Ovary (tissue), 9 donors: Measurements from ENCODE around the gene BRD7. TPM values are rescaled to one million over a fixed set of nuclear protein-coding genes. Genes with fewer than 3 reads are reported as not detected.

Experiments
- DNase-seq, 5 donors: peaks; one replicate each; pipeline ENCODE4 v3.0.0-alpha.2; 2019 to 2020
- H3K27ac ChIP-seq, 2 donors: fragments of 200-600 bp; one replicate each; pipeline versions ENCODE4 v1.5.1 to v1.8.0; 2019 to 2022
- H3K27me3 ChIP-seq: fragments of 200-600 bp; one replicate; pipeline ENCODE4 v1.8.0; 2022
- H3K36me3 ChIP-seq: fragments of 200-600 bp; sonication (generic); one replicate; pipeline ENCODE4 v1.5.1; 2019
- H3K4me1 ChIP-seq: one replicate; pipeline ENCODE4 v1.8.1; 2013; ENCODE audit warnings: mild to moderate bottlenecking, moderate library complexity; ENCODE audit not compliant: insufficient read depth
- H3K4me3 ChIP-seq: fragments of 200-600 bp; sonication (generic); one replicate; pipeline ENCODE4 v1.5.1; 2017
- H3K9me3 ChIP-seq, 2 donors: fragments of 200-600 bp in 1 of 2; sonication (generic) in 1 of 2; one replicate each; pipeline versions ENCODE4 v1.5.1 to v1.8.1; 2013 to 2019; ENCODE audit warnings: mild to moderate bottlenecking in 1 of 2, moderate library complexity in 1 of 2
- CTCF ChIP-seq, 3 donors: fragments of 450-650 bp in 2 of 3; fragments of 200-600 bp in 1 of 3; IDR thresholded peaks; one replicate each; pipeline versions ENCODE4 v1.5.1 to v1.8.0; 2016 to 2022; ENCODE audit warnings: antibody characterized with exemption in 3 of 3, mild to moderate bottlenecking in 1 of 3
- EP300 ChIP-seq: sonication (generic); formaldehyde crosslinking; IDR thresholded peaks from one replicate; pipeline ENCODE4 v1.6.1; 2017; ENCODE audit warnings: antibody characterized with exemption
- POLR2A ChIP-seq: fragments of 450-650 bp; IDR thresholded peaks from one replicate; pipeline ENCODE4 v1.6.1; 2017; ENCODE audit warnings: antibody characterized with exemption, mild to moderate bottlenecking, moderate library complexity
- WGBS, 3 donors: extraction: QIAGEN DNeasy Blood & Tissue Kit in 1 of 3; methylation state at CpG; one replicate each; pipeline versions ENCODE4 v1.1.5 to v1.1.7; 2013 to 2017; 5-methylcytosine and 5-hydroxymethylcytosine counted together
- intact Hi-C, 4 donors: fragments of 100-400 bp; cut with DNase I; formaldehyde crosslinking; loops; one replicate each; pipeline versions ENCODE4 v1.11.0 to v1.15.1; 2022 to 2023
- polyA plus RNA-seq, 2 donors: library from polyadenylated mRNA; stranded (reverse); fragments of 200-250 nt in 1 of 2; fragments of 350-450 nt in 1 of 2; fragmentation: Illumina TruSeq in 1 of 2; extraction: RNeasy Lipid Tissue Mini Kit (QIAGEN cat#74804) in 1 of 2; gene quantifications; one replicate each; pipeline ENCODE4 v1.2.3, GENCODE V29; 2013 to 2014
- total RNA-seq, 7 donors: library from RNA; depleted of rRNA in 2 of 7; stranded (reverse); fragments of >200 nt in 2 of 7; fragmentation: NEBNext Ultra II Directional in 3 of 7; extraction: Animal tissue kit (Norgen Biotek cat#: 25700) in 3 of 7; gene quantifications; one replicate each; pipeline versions ENCODE4 v1.1.0 to v1.2.4, GENCODE V29; 2016 to 2023
- donor health status: DM: no; HTN: no; CAD: no; lungs with moderate emphysema.
- donor health status: DM: no; HTN: no; CAD: no.
- donor health status: Bipolar disorder and iron deficiency.
- donor health status: DM: yes; HTN: yes; CAD: no.
- donor health status: DM: no; HTN: no; CAD: no.
- donor health status: DM: yes; HTN: yes; CAD: no.

The BRD7 gene
- total and polyA plus RNA-seq, 9 donors = 30.0 to 75.1 (median 53.5) TPM

- Histone ChIP-seq H3K36me3 (no peaks in the 10 kb centered on the region), H3K4me3 (no peak overlapping the region), H3K27ac (no peak overlapping the region), H3K27me3 (no peaks in the 10 kb centered on the region), H3K4me1 (no peaks in the 10 kb centered on the region), H3K9me3 (no peaks in the 10 kb centered on the region)
- TF ChIP-seq CTCF (IDR thresholded peaks at IDR 0.05) (no peak), EP300 (no peak), POLR2A (no peak)
- WGBS, 3 donors = 89 to 92% (median 90%) methylated on average over 20 of the region's 20 CpGs
- intact Hi-C loops = no loop called here
- DNase-seq = no peak
Observed at GRCh38 chr16:50293041-50293783, 75.6 kb downstream of the BRD7 start.

GRCh38 chr16:50292566-50292948, 76.2 kb downstream of the BRD7 start:
- H3K27me3 ChIP-seq = no peaks in the 10 kb centered on the region
- no peak overlapping the region for H3K27ac ChIP-seq
- no peak for DNase-seq
- H3K4me1 ChIP-seq = no peaks in the 10 kb centered on the region
- H3K4me3 ChIP-seq = no peak overlapping the region
- H3K36me3 ChIP-seq = no peaks in the 10 kb centered on the region
- intact Hi-C loops = no loop called here
- WGBS, 3 donors = 87 to 92% (median 91%) methylated on average over 12 of the region's 12 CpGs
- no peaks in the 10 kb centered on the region for H3K9me3 ChIP-seq
- TF ChIP-seq POLR2A = no peak
- no peak for TF ChIP-seq CTCF (IDR thresholded peaks at IDR 0.05)
- TF ChIP-seq EP300 = no peak

GRCh38 chr16:50291719-50292565, 76.8 kb downstream of the BRD7 start:
- Histone ChIP-seq H3K9me3 (no peaks in the 10 kb centered on the region), H3K36me3 (no peaks in the 10 kb centered on the region), H3K4me3 (no peak overlapping the region), H3K4me1 (no peaks in the 10 kb centered on the region), H3K27ac (no peak overlapping the region), H3K27me3 (no peaks in the 10 kb centered on the region)
- 86 to 90% (median 88%) methylated on average over 26 of the region's 26 CpGs for WGBS, 3 donors
- intact Hi-C loops = no loop called here
- no peak for DNase-seq
- TF ChIP-seq POLR2A (no peak), EP300 (no peak), CTCF (IDR thresholded peaks at IDR 0.05) (no peak)

- H3K36me3 ChIP-seq = no peaks in the 10 kb centered on the region
- H3K9me3 ChIP-seq = no peaks in the 10 kb centered on the region
- DNase-seq = no peak
- intact Hi-C loops = no loop called here
- no peak overlapping the region for H3K27ac ChIP-seq
- TF ChIP-seq CTCF (IDR thresholded peaks at IDR 0.05) (no peak), EP300 (no peak), POLR2A (no peak)
- H3K4me1 ChIP-seq = no peaks in the 10 kb centered on the region
- whole genome bisulfite sequencing, 3 donors = 86 to 96% (median 94%) methylated on average over 2 to 6 of the region's 6 CpGs
- no peaks in the 10 kb centered on the region for H3K27me3 ChIP-seq
- no peak overlapping the region for H3K4me3 ChIP-seq
Observed at GRCh38 chr16:50290856-50291255, 77.9 kb downstream of the BRD7 start.
